SK-N-SH treated with all-trans-retinoic acid at 6 μM for 48 hours (cell line): ENCODE results near the gene TFDP1.

Experiments
- ARNTL ChIP-seq: fragments of 450-650 bp; formaldehyde crosslinking; IDR thresholded peaks from 2 replicates; pipeline ENCODE4 v1.5.0; 2020; ENCODE audit warnings: low read depth, mild to moderate bottlenecking, moderate library complexity, borderline replicate concordance
- CREB5 ChIP-seq: fragments of 250-450 bp; sonication (Bioruptor Pico); IDR thresholded peaks from 2 replicates; pipeline ENCODE4 v1.5.1; 2020; ENCODE audit warnings: low read depth, mild to moderate bottlenecking, moderate library complexity
- CSDC2 ChIP-seq: fragments of 250-450 bp; sonication (Bioruptor Pico); IDR thresholded peaks from 2 replicates; pipeline ENCODE4 v1.5.0; 2020; ENCODE audit warnings: mild to moderate bottlenecking, moderate library complexity
- ESRRG ChIP-seq: fragments of 250-450 bp; sonication (Bioruptor Pico); IDR thresholded peaks from 2 replicates; pipeline ENCODE4 v1.6.1; 2021; ENCODE audit warnings: mild to moderate bottlenecking
- SNAI2 ChIP-seq: fragments of 250-450 bp; sonication (Bioruptor Pico); IDR thresholded peaks from 2 replicates; pipeline ENCODE4 v1.5.0; 2020; ENCODE audit warnings: mild to moderate bottlenecking, moderate library complexity
- TF ChIP-seq, protein P1 (sequence below): fragments of 250-450 bp; sonication (Bioruptor Pico); IDR thresholded peaks from 2 replicates; pipeline ENCODE4 v1.8.0; 2020; ENCODE audit warnings: mild to moderate bottlenecking, moderate library complexity, borderline replicate concordance

DNA sequence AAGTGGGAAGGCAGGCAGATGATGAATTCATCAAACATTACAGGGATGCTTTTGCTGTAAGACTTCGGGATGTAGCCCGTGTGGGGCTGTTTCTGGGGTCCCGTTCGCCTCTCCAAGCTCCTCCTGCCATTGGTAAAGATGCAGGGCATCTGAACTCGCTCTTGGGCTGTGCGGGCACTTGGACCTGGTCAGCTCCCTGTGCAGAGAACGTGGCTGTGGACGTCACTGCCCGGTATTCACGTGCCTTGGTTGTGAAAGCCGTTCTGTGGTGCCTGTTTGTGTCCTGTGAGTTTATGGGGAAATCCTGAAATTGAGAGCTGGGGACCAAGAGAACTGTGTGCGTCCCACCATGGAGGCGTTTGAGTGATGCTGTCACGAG is 5.4 kb downstream of the TFDP1 start:
- TF ChIP-seq CREB5 (CRISPR knock-in tag) (no peak), ESRRG (CRISPR knock-in tag) (no peak), ARNTL (CRISPR knock-in tag) (no peak), CSDC2 (CRISPR knock-in tag) (no peak), SNAI2 (CRISPR knock-in tag) (no peak)
- TF ChIP-seq, protein P1, sequence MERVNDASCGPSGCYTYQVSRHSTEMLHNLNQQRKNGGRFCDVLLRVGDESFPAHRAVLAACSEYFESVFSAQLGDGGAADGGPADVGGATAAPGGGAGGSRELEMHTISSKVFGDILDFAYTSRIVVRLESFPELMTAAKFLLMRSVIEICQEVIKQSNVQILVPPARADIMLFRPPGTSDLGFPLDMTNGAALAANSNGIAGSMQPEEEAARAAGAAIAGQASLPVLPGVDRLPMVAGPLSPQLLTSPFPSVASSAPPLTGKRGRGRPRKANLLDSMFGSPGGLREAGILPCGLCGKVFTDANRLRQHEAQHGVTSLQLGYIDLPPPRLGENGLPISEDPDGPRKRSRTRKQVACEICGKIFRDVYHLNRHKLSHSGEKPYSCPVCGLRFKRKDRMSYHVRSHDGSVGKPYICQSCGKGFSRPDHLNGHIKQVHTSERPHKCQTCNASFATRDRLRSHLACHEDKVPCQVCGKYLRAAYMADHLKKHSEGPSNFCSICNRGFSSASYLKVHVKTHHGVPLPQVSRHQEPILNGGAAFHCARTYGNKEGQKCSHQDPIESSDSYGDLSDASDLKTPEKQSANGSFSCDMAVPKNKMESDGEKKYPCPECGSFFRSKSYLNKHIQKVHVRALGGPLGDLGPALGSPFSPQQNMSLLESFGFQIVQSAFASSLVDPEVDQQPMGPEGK (CRISPR knock-in tag), result no peak
